GM12875 (cell line): ENCODE results near the gene MYH14.

Experiments used
- H3K4me3 ChIP-seq: one replicate; pipeline ENCODE4 v1.5.1; 2011; ENCODE audit warnings: low read depth, low read length, control low read depth
- TF ChIP-seq, protein P1 (sequence below): IDR thresholded peaks from 2 replicates; pipeline ENCODE4 v1.5.1; 2011; ENCODE audit warnings: low read depth, mild to moderate bottlenecking, control low read depth, inconsistent platforms, low read length, moderate library complexity, borderline replicate concordance; ENCODE audit not compliant: insufficient read depth

Gene MYH14

GRCh38 chr19:50318438-50318837 is 115.0 kb downstream of the MYH14 start:
- no peak overlapping the region for H3K4me3 ChIP-seq

DNA sequence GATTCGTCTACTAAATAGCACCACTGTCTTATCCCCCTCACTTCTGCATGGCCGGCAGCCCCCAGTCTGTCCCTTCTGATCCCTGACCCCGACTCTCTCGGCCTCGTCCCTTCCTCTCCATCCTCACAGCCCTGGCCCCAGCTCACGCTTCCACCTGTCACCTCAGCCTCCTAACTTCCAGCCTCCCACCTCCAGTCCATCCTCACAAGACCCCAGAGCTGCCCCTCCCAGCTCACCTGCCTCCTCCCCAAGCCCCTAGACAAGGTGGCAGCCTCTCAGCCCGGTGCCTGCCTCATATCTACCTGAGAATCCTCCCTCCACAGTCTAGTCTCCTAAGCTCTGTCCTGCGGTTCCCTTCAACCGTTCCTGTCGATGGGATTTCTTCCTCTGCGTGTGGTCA is 115.7 kb downstream of the MYH14 start:
- TF ChIP-seq, protein P1, sequence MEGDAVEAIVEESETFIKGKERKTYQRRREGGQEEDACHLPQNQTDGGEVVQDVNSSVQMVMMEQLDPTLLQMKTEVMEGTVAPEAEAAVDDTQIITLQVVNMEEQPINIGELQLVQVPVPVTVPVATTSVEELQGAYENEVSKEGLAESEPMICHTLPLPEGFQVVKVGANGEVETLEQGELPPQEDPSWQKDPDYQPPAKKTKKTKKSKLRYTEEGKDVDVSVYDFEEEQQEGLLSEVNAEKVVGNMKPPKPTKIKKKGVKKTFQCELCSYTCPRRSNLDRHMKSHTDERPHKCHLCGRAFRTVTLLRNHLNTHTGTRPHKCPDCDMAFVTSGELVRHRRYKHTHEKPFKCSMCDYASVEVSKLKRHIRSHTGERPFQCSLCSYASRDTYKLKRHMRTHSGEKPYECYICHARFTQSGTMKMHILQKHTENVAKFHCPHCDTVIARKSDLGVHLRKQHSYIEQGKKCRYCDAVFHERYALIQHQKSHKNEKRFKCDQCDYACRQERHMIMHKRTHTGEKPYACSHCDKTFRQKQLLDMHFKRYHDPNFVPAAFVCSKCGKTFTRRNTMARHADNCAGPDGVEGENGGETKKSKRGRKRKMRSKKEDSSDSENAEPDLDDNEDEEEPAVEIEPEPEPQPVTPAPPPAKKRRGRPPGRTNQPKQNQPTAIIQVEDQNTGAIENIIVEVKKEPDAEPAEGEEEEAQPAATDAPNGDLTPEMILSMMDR = no peak
- no peak overlapping the region for H3K4me3 ChIP-seq

More at GRCh38 chr19:50318438-50318837, 115.0 kb downstream of the MYH14 start:
- TF ChIP-seq, protein P1 = no peak

- TF ChIP-seq, protein P1 = no peak
- H3K4me3 ChIP-seq = no peak overlapping the region
Observed at GRCh38 chr19:50320051-50320450, 116.6 kb downstream of the MYH14 start.

- TF ChIP-seq, protein P1 = no peak
- H3K4me3 ChIP-seq = no peak overlapping the region
Observed at GRCh38 chr19:50320596-50320995, 117.2 kb downstream of the MYH14 start.

GRCh38 chr19:50321831-50322230 is 118.4 kb downstream of the MYH14 start:
- TF ChIP-seq, protein P1 = no peak

GRCh38 chr19:50322234-50322633 is 118.8 kb downstream of the MYH14 start:
- TF ChIP-seq, protein P1 = no peak
- H3K4me3 ChIP-seq = no peak overlapping the region

More at GRCh38 chr19:50321831-50322230, 118.4 kb downstream of the MYH14 start:
- no peak overlapping the region for H3K4me3 ChIP-seq

- TF ChIP-seq, protein P1 = no peak
- no peak overlapping the region for H3K4me3 ChIP-seq
Observed at GRCh38 chr19:50322931-50323781, 119.7 kb downstream of the MYH14 start.
